ENCODE data around the gene VPS26C.
"Not testable (repeated sequence)": the region's sequence is repeated elsewhere in the genome, so short reads cannot be mapped to it uniquely, and the experiment has no call there.

VPS26C gene

GRCh38 chr21:37230632-37231248, 36.4 kb downstream of the VPS26C start:
- Mint-ChIP-seq H3K36me3 (ENCODE audit: low read depth) (peaks cover 36% of the 10 kb centered on the region), H3K4me1 (ENCODE audit: low read depth) (peaks cover 9% of the 10 kb centered on the region), H3K27ac (no peak overlapping the region), H3K9me3 (no peaks in the 10 kb centered on the region), H3K4me3 (no peak overlapping the region), H3K27me3 (ENCODE audit: low read depth) (no peaks in the 10 kb centered on the region)

- H3K4me1 Mint-ChIP-seq (ENCODE audit: low read depth): peaks cover 26% of the 10 kb centered on the region
- no peaks in the 10 kb centered on the region for H3K9me3 Mint-ChIP-seq
- peaks cover 47% of the 10 kb centered on the region for H3K36me3 Mint-ChIP-seq (ENCODE audit: low read depth)
- no peak overlapping the region for H3K4me3 Mint-ChIP-seq
- no peak overlapping the region for H3K27ac Mint-ChIP-seq
- no peaks in the 10 kb centered on the region for H3K27me3 Mint-ChIP-seq (ENCODE audit: low read depth)
Measured at GRCh38 chr21:37228003-37228400, 39.1 kb downstream of the VPS26C start.

GRCh38 chr21:37227071-37228002, 39.8 kb downstream of the VPS26C start:
- Mint-ChIP-seq H3K27me3 (ENCODE audit: low read depth) (no peaks in the 10 kb centered on the region), H3K4me1 (ENCODE audit: low read depth) (peaks cover 29% of the 10 kb centered on the region), H3K9me3 (no peaks in the 10 kb centered on the region), H3K4me3 (no peak overlapping the region), H3K36me3 (ENCODE audit: low read depth) (peaks cover 48% of the 10 kb centered on the region), H3K27ac (peak overlapping the region; percentile 62)

- Mint-ChIP-seq H3K36me3 (ENCODE audit: low read depth) (peaks cover 48% of the 10 kb centered on the region), H3K27me3 (ENCODE audit: low read depth) (no peaks in the 10 kb centered on the region), H3K4me3 (peak overlapping the region; percentile 61), H3K27ac (peak overlapping the region; percentile 91), H3K4me1 (ENCODE audit: low read depth) (peaks cover 30% of the 10 kb centered on the region), H3K9me3 (no peaks in the 10 kb centered on the region)
Measured at GRCh38 chr21:37226041-37226920, 40.9 kb downstream of the VPS26C start.

GRCh38 chr21:37224861-37225839, 42.0 kb downstream of the VPS26C start:
- Mint-ChIP-seq H3K4me1 (ENCODE audit: low read depth) (peaks cover 33% of the 10 kb centered on the region), H3K27ac (peak overlapping the region; percentile 91), H3K27me3 (ENCODE audit: low read depth) (no peaks in the 10 kb centered on the region), H3K36me3 (ENCODE audit: low read depth) (peaks cover 45% of the 10 kb centered on the region), H3K9me3 (no peaks in the 10 kb centered on the region), H3K4me3 (peak overlapping the region; percentile 61)

- Mint-ChIP-seq H3K27me3 (ENCODE audit: low read depth) (no peaks in the 10 kb centered on the region), H3K4me1 (ENCODE audit: low read depth) (peaks cover 39% of the 10 kb centered on the region), H3K4me3 (no peak overlapping the region), H3K9me3 (no peaks in the 10 kb centered on the region), H3K27ac (no peak overlapping the region), H3K36me3 (ENCODE audit: low read depth) (peaks cover 52% of the 10 kb centered on the region)
Measured at GRCh38 chr21:37223804-37224345, 43.3 kb downstream of the VPS26C start.

- Mint-ChIP-seq H3K27ac (peak overlapping the region; percentile 31), H3K4me1 (ENCODE audit: low read depth) (peaks cover 44% of the 10 kb centered on the region), H3K36me3 (ENCODE audit: low read depth) (peaks cover 44% of the 10 kb centered on the region), H3K4me3 (peak overlapping the region; percentile 42)
- H3K9me3 Mint-ChIP-seq; H3K27me3 Mint-ChIP-seq (ENCODE audit: low read depth): not testable (repeated sequence)
Measured at GRCh38 chr21:37222248-37222647, 44.9 kb downstream of the VPS26C start.

- Mint-ChIP-seq H3K27ac (peak overlapping the region; percentile 92), H3K36me3 (ENCODE audit: low read depth) (peaks cover 36% of the 10 kb centered on the region), H3K4me1 (ENCODE audit: low read depth) (peaks cover 46% of the 10 kb centered on the region)
Measured at GRCh38 chr21:37220981-37221664, 46.0 kb downstream of the VPS26C start.

GRCh38 chr21:37220433-37220980, 46.6 kb downstream of the VPS26C start:
- Mint-ChIP-seq H3K27ac (peak overlapping the region; percentile 92), H3K36me3 (ENCODE audit: low read depth) (peaks cover 31% of the 10 kb centered on the region), H3K27me3 (ENCODE audit: low read depth) (no peaks in the 10 kb centered on the region), H3K4me1 (ENCODE audit: low read depth) (peaks cover 40% of the 10 kb centered on the region), H3K9me3 (no peaks in the 10 kb centered on the region), H3K4me3 (peak overlapping the region; percentile 82)

More at GRCh38 chr21:37220981-37221664, 46.0 kb downstream of the VPS26C start:
- H3K9me3 Mint-ChIP-seq: no peaks in the 10 kb centered on the region
- no peaks in the 10 kb centered on the region for H3K27me3 Mint-ChIP-seq (ENCODE audit: low read depth)
- peak overlapping the region; percentile 82 for H3K4me3 Mint-ChIP-seq

GRCh38 chr21:37219761-37220432, 47.2 kb downstream of the VPS26C start:
- no peaks in the 10 kb centered on the region for H3K27me3 Mint-ChIP-seq (ENCODE audit: low read depth)
- no peaks in the 10 kb centered on the region for H3K9me3 Mint-ChIP-seq
- peaks cover 27% of the 10 kb centered on the region for H3K36me3 Mint-ChIP-seq (ENCODE audit: low read depth)
- H3K4me3 Mint-ChIP-seq: peak overlapping the region; percentile 82
- peak overlapping the region; percentile 92 for H3K27ac Mint-ChIP-seq
- peaks cover 34% of the 10 kb centered on the region for H3K4me1 Mint-ChIP-seq (ENCODE audit: low read depth)

- H3K4me3 Mint-ChIP-seq: no peak overlapping the region
- H3K27ac Mint-ChIP-seq: no peak overlapping the region
- no peaks in the 10 kb centered on the region for H3K9me3 Mint-ChIP-seq
- H3K27me3 Mint-ChIP-seq (ENCODE audit: low read depth): peaks cover 4% of the 10 kb centered on the region
- H3K4me1 Mint-ChIP-seq (ENCODE audit: low read depth): peaks cover 11% of the 10 kb centered on the region
- peaks cover 5% of the 10 kb centered on the region for H3K36me3 Mint-ChIP-seq (ENCODE audit: low read depth)
Measured at GRCh38 chr21:37214952-37215351, 52.2 kb downstream of the VPS26C start.

GRCh38 chr21:37210799-37211198, 56.3 kb downstream of the VPS26C start:
- Mint-ChIP-seq H3K4me1 (ENCODE audit: low read depth) (peaks cover 15% of the 10 kb centered on the region), H3K27ac (no peak overlapping the region), H3K9me3 (no peaks in the 10 kb centered on the region), H3K4me3 (no peak overlapping the region), H3K36me3 (ENCODE audit: low read depth) (peaks cover 3% of the 10 kb centered on the region), H3K27me3 (ENCODE audit: low read depth) (peaks cover 4% of the 10 kb centered on the region)

Measured in T-helper 1 cell treated with Interleukin-12 subunit alpha and Interleukin-12 subunit beta and Interleukin-4 antibody, amounts not matched to agents 30 μg/mL and 1 μg/mL, for 36 hours (primary cell).